HL-60 (cell line): ENCODE results near the gene MBD3.

ENCODE experiments used
- DNase-seq, 2 experiments: peaks; one replicate each; pipeline ENCODE4 v3.0.0-alpha.2; 2010 to 2020; ENCODE audit warnings: low read depth in 1 of 2, low spot score in 1 of 2
- H3K27ac ChIP-seq: fragments of 250-450 bp; sonication (Bioruptor Pico); replicated peaks from 2 replicates; pipeline ENCODE4 v1.5.1; 2020; ENCODE audit warnings: mild to moderate bottlenecking, moderate library complexity
- H3K27me3 ChIP-seq: fragments of 250-450 bp; sonication (Bioruptor Pico); 2 replicates; pipeline ENCODE4 v1.5.1; 2021; ENCODE audit warnings: mild to moderate bottlenecking, moderate library complexity; ENCODE audit not compliant: insufficient read depth, poor library complexity, severe bottlenecking
- H3K4me3 ChIP-seq: replicated peaks from 2 replicates; pipeline ENCODE4 v1.5.1; 2011; ENCODE audit warnings: mild to moderate bottlenecking, control low read depth, low read length; ENCODE audit not compliant: insufficient read depth
- CTCF ChIP-seq: IDR thresholded peaks from one replicate; pipeline ENCODE4 v1.5.1; 2011; ENCODE audit warnings: low read length, control low read depth, inconsistent platforms; ENCODE audit not compliant: insufficient read depth
- GABPA ChIP-seq: IDR thresholded peaks from 2 replicates; pipeline ENCODE4 v1.6.1; 2012; ENCODE audit warnings: low read depth
- POLR2AphosphoS5 ChIP-seq: IDR thresholded peaks from 2 replicates; pipeline ENCODE4 v1.6.1; 2012; ENCODE audit warnings: low read depth
- REST ChIP-seq: IDR thresholded peaks from 2 replicates; pipeline ENCODE4 v1.6.1; 2012; ENCODE audit warnings: low read depth; ENCODE audit not compliant: insufficient replicate concordance
- SPI1 ChIP-seq: IDR thresholded peaks from 2 replicates; pipeline ENCODE4 v1.6.1; 2012; ENCODE audit warnings: low read depth, mild to moderate bottlenecking, borderline replicate concordance

The MBD3 gene

GRCh38 chr19:1526066-1526778 is 66.4 kb downstream of the MBD3 start:
- Histone ChIP-seq H3K4me3 (no peak overlapping the region), H3K27ac (no peak overlapping the region), H3K27me3 (peaks cover 22% of the 10 kb centered on the region)
- TF ChIP-seq GABPA: no peak
- no peak for TF ChIP-seq REST
- no peak for TF ChIP-seq POLR2AphosphoS5
- no peak for TF ChIP-seq SPI1
- TF ChIP-seq CTCF: no peak
- DNase-seq: no peak

- H3K4me3 ChIP-seq: no peak overlapping the region
- H3K27ac ChIP-seq: no peak overlapping the region
- DNase-seq: no peak
These were observed 67.3 kb downstream of the MBD3 start for GRCh38 chr19:1525343-1525742.

More at GRCh38 chr19:1525343-1525742, 67.3 kb downstream of the MBD3 start:
- TF ChIP-seq CTCF (no peak), POLR2AphosphoS5 (no peak), GABPA (no peak), SPI1 (no peak), REST (no peak)
- H3K27me3 ChIP-seq: peaks cover 22% of the 10 kb centered on the region
